ENCODE measurements around the gene FHAD1. TPM values are rescaled to one million over a fixed set of nuclear protein-coding genes. Genes with fewer than 3 reads are reported as not detected.

The FHAD1 gene
- polyA plus RNA-seq, 1 of the 3 experiments (the other 2 are of a cell fraction) = 0.48 TPM

GRCh38 chr1:15413563-15414444 lies 166.8 kb downstream of the FHAD1 start:
- H3K36me3 ChIP-seq (replicated peaks in 1 of 2; ENCODE audit: control insufficient read depth in 1 of 2, insufficient read depth in 2 of 2, low read length in 1 of 2) = peaks cover 0 to 4% of the 10 kb centered on the region in 2 experiments
- TF ChIP-seq NFIC (IDR thresholded peaks at IDR 0.05; ENCODE audit: borderline replicate concordance) (no peak), RAD21 (IDR thresholded peaks at IDR 0.05; ENCODE audit: low read length) (no peak), EP300 (IDR thresholded peaks at IDR 0.05; ENCODE audit: borderline replicate concordance in 1 of 2, low read depth in 1 of 2, low read length in 1 of 2) (no peak), IRF3 (IDR thresholded peaks at IDR 0.05; ENCODE audit: low read depth, low read length) (no peak), TCF12 (IDR thresholded peaks at IDR 0.05) (no peak)
- no peak overlapping the region for H3K4me3 ChIP-seq (ENCODE audit: low read depth in 2 of 2, low read length in 1 of 2)
- H3K27me3 ChIP-seq (ENCODE audit: insufficient read depth) = no peaks in the 10 kb centered on the region
- H3K9ac ChIP-seq = no peak overlapping the region
- H3K4me2 ChIP-seq = no peak overlapping the region
- peaks cover 31 to 35% of the 10 kb centered on the region in 2 experiments; a peak in 3 of 4 replicates for H3K4me1 ChIP-seq (ENCODE audit: control insufficient read depth in 1 of 2, insufficient read depth in 2 of 2, low read depth in 1 of 2, low read length in 1 of 2)
- DNase-seq = no peak
- WGBS (ENCODE audit: low lambda C conversion rate) = 89% methylated on average over 15 of the region's 20 CpGs
- H3F3A ChIP-seq (replicated peaks; ENCODE audit: insufficient read depth) = peaks cover 31% of the 10 kb centered on the region
- no peak overlapping the region for H3K27ac ChIP-seq (ENCODE audit: low read depth in 2 of 2, low read length in 1 of 2)
- peaks cover 78% of the 10 kb centered on the region for H3K79me2 ChIP-seq (ENCODE audit: insufficient read depth)
- H4K20me1 ChIP-seq (ENCODE audit: insufficient read depth) = peaks cover 34% of the 10 kb centered on the region
- H3K9me3 ChIP-seq = no peaks in the 10 kb centered on the region
- no peaks in the 10 kb centered on the region for H3K9me2 ChIP-seq
- ChIA-PET POLR2A (no interaction called here), CTCF (interaction anchor here (0.5 to 1.5 kb wide), 3 partner anchors 10 to 90 kb away, joined by 3 to 8 read pairs (median 3); no protein-coding TSS in a partner anchor)
- H2AFZ ChIP-seq (ENCODE audit: low read depth) = no peak overlapping the region

GRCh38 chr1:15414445-15414983 lies 167.5 kb downstream of the FHAD1 start:
- Histone ChIP-seq H3K9me3 (no peaks in the 10 kb centered on the region), H2AFZ (ENCODE audit: low read depth) (no peak overlapping the region), H3K4me1 (ENCODE audit: control insufficient read depth in 1 of 2, insufficient read depth in 2 of 2, low read depth in 1 of 2, low read length in 1 of 2) (peaks cover 33 to 34% of the 10 kb centered on the region in 2 experiments; a peak in 3 of 4 replicates), H3K9ac (no peak overlapping the region), H4K20me1 (ENCODE audit: insufficient read depth) (peaks cover 41% of the 10 kb centered on the region), H3K9me2 (no peaks in the 10 kb centered on the region), H3K4me2 (no peak overlapping the region), H3K27ac (ENCODE audit: low read depth in 2 of 2, low read length in 1 of 2) (peak overlapping the region in 1 of 2 experiments; percentile 87; a peak in 1 of 4 replicates), H3K36me3 (replicated peaks in 1 of 2; ENCODE audit: control insufficient read depth in 1 of 2, insufficient read depth in 2 of 2, low read length in 1 of 2) (peaks cover 0 to 4% of the 10 kb centered on the region in 2 experiments), H3K27me3 (ENCODE audit: insufficient read depth) (no peaks in the 10 kb centered on the region), H3K4me3 (ENCODE audit: low read depth in 2 of 2, low read length in 1 of 2) (no peak overlapping the region), H3F3A (replicated peaks; ENCODE audit: insufficient read depth) (peaks cover 28% of the 10 kb centered on the region), H3K79me2 (ENCODE audit: insufficient read depth) (peaks cover 85% of the 10 kb centered on the region)
- POLR2A ChIA-PET = no interaction called here
- no peak for DNase-seq
- 95% methylated on average over 9 of the region's 10 CpGs for WGBS (ENCODE audit: low lambda C conversion rate)
- CTCF ChIA-PET = interaction anchor here (1.0 to 1.5 kb wide), 2 partner anchors 11 to 91 kb away, joined by 3 to 8 read pairs; no protein-coding TSS in a partner anchor
- TF ChIP-seq FOXM1 (IDR thresholded peaks at IDR 0.05; ENCODE audit: low read depth) (no peak), GABPA (IDR thresholded peaks at IDR 0.05; ENCODE audit: low read depth) (no peak), NRF1 (IDR thresholded peaks at IDR 0.05; ENCODE audit: low read depth, low read length) (no peak), CHD2 (IDR thresholded peaks at IDR 0.05; ENCODE audit: low read length, partially characterized antibody) (no peak), ELF1 (IDR thresholded peaks at IDR 0.05) (no peak), RFX5 (IDR thresholded peaks at IDR 0.05; ENCODE audit: low read length) (no peak)

All from SK-N-SH (cell line).